MM.1S (cell line): ENCODE data around the gene AMOTL1.

Source experiments
- CTCF ChIP-seq: fragments of 300-600 bp; sonication (generic); IDR thresholded peaks from 2 replicates; pipeline ENCODE4 v1.5.1; 2016; ENCODE audit warnings: antibody characterized with exemption, low read length, mixed read lengths
- EZH2phosphoT487 ChIP-seq: fragments of 300-600 bp; sonication (generic); IDR thresholded peaks from 2 replicates; pipeline ENCODE4 v1.6.1; 2018; ENCODE audit warnings: antibody characterized with exemption, low read length

GRCh38 chr11:94864506-94865045 lies 96.4 kb downstream of the AMOTL1 start:
- TF ChIP-seq CTCF, result no peak
- no peak for TF ChIP-seq EZH2phosphoT487
